Measurements from ENCODE around the gene SUGCT. TPM values are rescaled to one million over a fixed set of nuclear protein-coding genes. Genes with fewer than 3 reads are reported as not detected.

Gene SUGCT
- polyA plus RNA-seq, 5 donors = 2.3 to 4.6 (median 3.2) TPM

- no peak for DNase-seq
These were observed 689.7 kb downstream of the SUGCT start for GRCh38 chr7:40824461-40824860.

- DNase-seq = no peak
These were observed 691.8 kb downstream of the SUGCT start for GRCh38 chr7:40826411-40827221.

- DNase-seq = no peak
These were observed 692.6 kb downstream of the SUGCT start for GRCh38 chr7:40827222-40828085.

- DNase-seq = no peak
These were observed 694.1 kb downstream of the SUGCT start for GRCh38 chr7:40828686-40829600.

- DNase-seq = no peak
These were observed 698.5 kb downstream of the SUGCT start for GRCh38 chr7:40833191-40833887.

DNA sequence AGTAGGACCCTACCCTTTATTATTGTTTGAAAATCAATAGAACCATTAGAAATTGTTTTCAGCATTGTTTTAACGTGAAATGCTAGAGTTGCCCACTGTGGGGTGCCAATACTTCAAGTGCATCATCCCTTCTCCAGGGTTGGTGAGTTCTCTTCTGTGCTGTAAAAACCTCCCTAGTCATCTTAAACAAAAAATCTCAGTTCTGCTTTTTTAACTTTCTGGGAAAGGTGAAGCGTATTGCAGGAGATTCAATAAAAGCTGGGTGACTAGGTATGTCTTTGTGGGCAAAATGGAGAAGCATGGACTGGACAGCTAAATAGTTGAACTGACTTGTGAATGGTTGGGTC, 699.1 kb downstream of the SUGCT start:
- DNase-seq = no peak

GRCh38 chr7:40836218-40836617, 701.4 kb downstream of the SUGCT start:
- no peak for DNase-seq

- DNase-seq = no peak
These were observed 705.1 kb downstream of the SUGCT start for GRCh38 chr7:40839881-40840280.

GRCh38 chr7:40840990-40841389, 706.2 kb downstream of the SUGCT start:
- no peak for DNase-seq

- DNase-seq = no peak
These were observed 707.8 kb downstream of the SUGCT start for GRCh38 chr7:40842641-40843040.

DNA sequence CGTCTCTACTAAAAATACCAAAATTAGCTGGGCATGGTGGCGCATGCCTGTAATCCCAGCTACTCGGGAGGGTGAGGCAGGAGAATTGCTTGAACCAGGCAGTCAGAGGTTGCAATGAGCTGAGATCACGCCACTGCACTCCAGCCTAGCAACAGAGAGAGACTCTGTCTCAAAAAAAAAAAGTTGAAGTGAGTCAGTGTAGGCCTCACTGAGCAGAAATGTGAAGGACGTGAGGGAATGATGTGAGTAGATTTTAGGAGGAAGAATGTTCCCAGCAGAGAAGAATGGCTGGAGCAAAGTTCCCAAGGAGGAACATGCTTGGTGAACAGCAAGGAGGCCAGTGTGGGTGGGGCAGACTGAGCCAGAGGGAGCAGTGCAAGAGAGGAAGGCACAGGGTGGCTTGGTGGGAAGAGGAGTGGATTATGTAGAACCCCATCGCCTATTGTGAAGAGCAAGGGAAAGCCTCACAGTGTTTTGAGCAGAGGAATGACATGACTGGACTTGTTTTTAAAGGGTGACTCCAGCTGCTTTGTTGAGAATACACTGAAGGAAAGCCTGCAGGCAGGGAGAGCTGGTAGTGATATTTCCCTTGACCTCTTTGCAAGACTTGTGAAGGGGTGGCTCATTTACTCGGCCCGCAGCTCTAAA, 708.7 kb downstream of the SUGCT start:
- no peak for DNase-seq

DNA sequence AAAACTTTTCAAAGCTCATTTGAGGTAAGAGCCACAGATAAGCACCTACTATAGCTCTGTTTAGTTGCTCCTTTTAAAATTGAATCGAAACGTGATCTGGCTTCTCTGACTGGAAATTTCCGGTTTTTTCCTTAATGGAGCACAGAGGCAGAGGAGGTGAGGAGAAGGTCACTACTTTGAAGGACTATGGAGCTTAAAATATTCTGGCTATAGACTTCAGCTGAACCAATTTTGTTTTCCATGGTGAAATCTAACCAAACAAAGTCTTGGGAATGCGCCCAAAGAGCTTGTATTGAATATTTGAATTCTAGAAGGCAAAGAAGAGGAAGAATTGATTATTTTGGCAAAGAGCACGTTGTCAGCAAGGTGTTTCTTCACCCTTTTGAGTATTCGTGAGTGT, 711.1 kb downstream of the SUGCT start:
- DNase-seq = no peak

DNA sequence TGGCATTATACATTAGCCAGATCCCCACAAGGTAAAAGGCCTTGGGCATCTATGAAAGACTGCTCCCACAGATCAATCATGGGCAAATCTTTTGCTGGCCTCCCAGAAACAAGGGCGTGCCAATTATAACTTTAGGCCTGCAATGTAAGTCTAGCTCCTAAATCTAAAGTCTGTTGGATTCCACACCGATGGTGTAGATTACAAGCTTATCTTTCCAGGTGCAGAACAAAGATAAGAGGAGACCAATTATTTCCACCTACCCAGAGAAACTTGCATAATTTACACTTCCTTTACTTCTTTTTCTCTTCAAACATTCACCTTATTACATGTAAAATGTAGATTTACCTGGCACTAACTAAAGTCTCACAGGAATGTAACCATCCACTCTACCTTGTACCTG, 713.1 kb downstream of the SUGCT start:
- no peak for DNase-seq

DNA sequence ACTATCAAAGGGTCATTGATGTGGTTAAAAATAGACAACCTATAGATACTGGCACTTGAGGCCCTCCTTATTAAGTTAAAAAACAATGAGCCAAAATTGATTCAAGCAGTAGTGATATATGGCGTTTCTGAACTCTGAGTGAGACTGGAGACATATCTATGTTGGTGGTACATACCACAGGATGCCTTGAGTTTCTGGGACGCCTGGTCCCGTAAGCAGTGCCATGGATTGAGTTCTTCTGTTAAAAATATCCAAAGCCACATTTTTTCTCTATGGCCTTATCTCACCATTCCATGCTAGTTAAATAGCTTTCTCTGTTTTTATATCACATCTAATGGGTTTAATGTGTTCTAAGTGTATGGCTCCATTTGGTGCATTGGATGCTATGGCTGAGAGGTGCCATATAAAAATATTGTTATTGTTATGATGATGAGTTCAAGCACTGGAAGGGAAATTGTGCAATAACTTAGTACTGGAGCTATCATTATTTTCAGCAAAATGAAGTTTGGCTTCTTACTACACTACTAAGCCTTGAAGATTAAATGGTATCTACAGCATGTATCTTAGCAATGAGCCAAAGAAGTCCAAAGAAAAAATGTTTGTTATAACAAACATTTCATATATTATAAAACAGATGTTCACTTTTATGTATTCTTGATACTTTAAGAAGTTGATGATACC, 713.9 kb downstream of the SUGCT start:
- no peak for DNase-seq

GRCh38 chr7:40850017-40850416, 715.2 kb downstream of the SUGCT start:
- DNase-seq = no peak

GRCh38 chr7:40851001-40851400, 716.2 kb downstream of the SUGCT start:
- DNase-seq = no peak

DNA sequence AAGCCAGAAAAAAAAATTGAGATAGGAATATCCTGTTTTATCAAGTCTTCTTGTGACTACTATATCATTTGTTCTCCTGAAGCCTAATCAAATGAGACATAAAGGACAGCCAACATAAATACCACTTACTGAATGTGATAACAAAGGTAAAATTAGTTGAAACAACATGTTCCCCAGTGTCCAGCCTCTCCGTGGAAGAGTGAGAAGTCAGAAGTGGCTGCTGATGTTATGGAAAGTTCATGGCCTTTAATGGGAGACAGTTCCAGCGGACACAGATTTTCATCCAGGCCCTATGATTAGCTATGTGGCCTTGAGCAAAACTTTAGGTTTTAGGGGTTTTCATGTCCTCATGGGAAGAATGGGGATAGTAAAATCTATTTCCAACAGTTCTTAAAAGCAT, 724.3 kb downstream of the SUGCT start:
- no peak for DNase-seq

GRCh38 chr7:40859965-40860543, 725.2 kb downstream of the SUGCT start:
- DNase-seq = no peak

DNA sequence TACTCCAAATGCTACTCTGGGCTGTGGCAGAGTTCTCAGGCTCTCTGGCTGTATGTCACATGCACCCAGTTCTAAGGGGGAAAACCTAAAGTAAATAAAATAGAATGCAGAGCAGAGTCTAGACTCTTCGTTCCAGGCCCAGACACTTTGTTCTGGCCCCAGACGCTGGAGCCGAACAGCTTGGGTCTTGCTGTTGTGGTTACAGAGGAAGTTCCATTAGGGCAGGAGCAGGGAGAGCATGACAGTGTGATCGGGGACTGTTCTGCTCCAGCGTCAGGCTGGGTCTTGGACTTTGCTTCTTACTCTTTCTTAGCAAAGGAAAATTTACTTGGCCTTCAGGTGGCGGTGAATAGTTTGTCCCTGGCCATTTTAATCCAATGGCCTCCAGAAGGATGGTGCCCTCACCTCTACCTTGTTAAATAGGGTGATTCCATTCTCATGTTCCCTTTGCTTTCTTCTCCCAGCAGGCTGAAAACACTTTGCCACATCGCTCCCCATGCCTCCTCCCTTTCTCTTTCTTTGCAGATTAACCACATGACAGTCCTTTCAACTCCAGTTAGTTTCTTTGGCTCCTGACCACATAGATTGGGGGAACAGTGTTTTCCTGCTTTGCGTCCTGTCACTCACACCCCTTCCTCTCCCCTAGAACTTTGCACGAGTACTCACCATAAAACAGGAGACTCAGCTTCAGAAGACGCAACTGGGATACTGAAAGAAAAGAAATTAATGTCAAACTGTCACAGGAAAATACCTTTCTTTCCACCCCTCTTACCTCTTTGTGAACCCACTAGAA, 730.8 kb downstream of the SUGCT start:
- DNase-seq = no peak
